ENCODE measurements around the gene TMEM222. TPM values are rescaled to one million over a fixed set of nuclear protein-coding genes. Genes with fewer than 3 reads are reported as not detected.

Gene TMEM222
- total and polyA plus RNA-seq, 8 donors, result 11.9 to 37.0 (median 17.5) TPM

DNA sequence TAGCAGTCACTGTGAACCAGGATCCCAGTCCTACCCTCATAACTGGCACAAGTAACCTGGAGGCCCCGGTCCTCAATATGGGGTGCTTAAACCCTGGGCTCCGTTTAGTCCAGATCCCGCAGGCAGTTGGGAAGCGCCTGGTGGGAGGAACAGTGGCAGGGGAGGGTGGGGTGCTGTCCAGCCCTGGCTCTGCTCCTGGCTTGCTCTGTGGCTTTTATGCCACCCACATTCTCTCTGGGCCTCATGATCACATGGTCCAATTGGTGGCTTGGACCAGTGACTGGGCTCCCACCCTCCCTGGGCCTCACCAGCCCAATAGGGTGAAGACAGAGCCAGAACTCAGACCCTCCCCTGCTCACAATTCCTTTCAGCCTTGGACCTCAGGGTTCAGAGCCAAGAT, 58.3 kb downstream of the TMEM222 start:
- DNase-seq, result peak in 1 of 6 donors; percentile 13
- ATAC-seq, result no peak

DNA sequence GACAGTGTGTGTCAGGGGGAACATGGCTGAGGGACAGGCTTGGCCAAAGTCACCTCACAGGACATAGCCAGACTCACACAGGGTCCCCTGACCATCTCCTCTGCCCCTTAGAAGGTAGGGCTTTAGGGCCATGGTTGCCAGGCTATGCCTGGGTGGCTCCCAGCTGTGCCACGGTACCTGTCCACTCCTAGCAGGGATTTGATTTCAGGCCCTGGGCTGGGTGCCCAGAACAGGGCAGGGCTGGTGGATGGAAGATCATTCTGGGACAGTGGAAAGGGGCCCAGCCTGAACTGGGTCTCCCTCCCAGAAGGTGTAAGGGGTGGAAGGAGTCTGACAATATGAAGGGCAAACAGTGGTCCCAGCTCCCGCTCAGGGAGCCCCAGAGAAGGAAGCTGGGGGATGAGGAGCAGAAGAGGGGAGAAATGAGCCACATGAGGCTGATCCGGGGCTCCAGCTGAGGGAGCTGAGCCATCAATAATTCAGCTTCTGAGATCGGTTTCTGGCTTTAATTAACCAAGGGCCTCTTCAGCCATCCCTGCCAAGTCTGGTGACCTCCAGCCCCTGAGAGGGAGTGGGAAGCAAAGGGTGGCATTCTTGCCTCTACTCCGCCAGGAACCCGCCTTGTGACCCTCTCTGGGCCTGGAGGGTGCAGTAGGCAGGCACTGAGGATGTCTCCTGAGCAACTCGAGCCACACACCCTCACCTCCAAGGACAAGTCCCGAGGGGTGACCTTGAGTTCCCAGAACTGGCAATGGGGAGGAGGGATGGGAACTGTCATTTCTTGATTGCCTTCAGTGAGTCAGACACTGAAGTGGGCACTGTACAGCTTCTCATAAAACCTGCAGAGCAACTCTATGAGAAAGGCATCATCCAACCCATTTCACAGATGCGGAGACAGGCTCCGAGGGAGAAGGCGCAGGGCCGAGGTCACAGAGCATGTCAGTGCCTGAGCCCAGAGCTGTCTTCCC, 59.1 kb downstream of the TMEM222 start:
- Histone ChIP-seq H3K9me3 (no peaks in the 10 kb centered on the region), H3K36me3 (no peaks in the 10 kb centered on the region), H3K27ac (no peak overlapping the region), H3K4me3 (no peak overlapping the region), H3K4me1 (no peaks in the 10 kb centered on the region), H3K27me3 (no peaks in the 10 kb centered on the region)
- intact Hi-C loops (cut with DNase I), result loop anchor here in 1 of 3 donors (10.0 kb wide), 1 partner anchor 46 kb away; no protein-coding TSS in a partner anchor
- 67 to 70% methylated on average over 12 of the region's 12 CpGs for WGBS, 2 donors
- ATAC-seq (no peak), FAIRE-seq (no peak), DNase-seq (peak in 1 of 6 donors; percentile 29)
- TF ChIP-seq CTCF (IDR thresholded peaks at IDR 0.05), result no peak

More for the DNA sequence above, 58.3 kb downstream of the TMEM222 start:
- Histone ChIP-seq H3K27me3 (no peaks in the 10 kb centered on the region), H3K36me3 (no peaks in the 10 kb centered on the region), H3K27ac (no peak overlapping the region), H3K9me3 (no peaks in the 10 kb centered on the region), H3K4me3 (no peak overlapping the region), H3K4me1 (no peaks in the 10 kb centered on the region)
- WGBS, 2 donors, result 90 to 94% methylated on average over 4 of the region's 4 CpGs
- no peak for FAIRE-seq
- intact Hi-C loops (cut with DNase I), result loop anchor here in 1 of 3 donors (10.0 kb wide), 1 partner anchor 45 kb away; no protein-coding TSS in a partner anchor
- TF ChIP-seq CTCF (IDR thresholded peaks at IDR 0.05), result no peak

GRCh38 chr1:27381969-27382762, 60.2 kb downstream of the TMEM222 start:
- no peak for ATAC-seq
- FAIRE-seq, result no peak
- Histone ChIP-seq H3K27me3 (no peaks in the 10 kb centered on the region), H3K27ac (no peak overlapping the region), H3K36me3 (no peaks in the 10 kb centered on the region), H3K4me1 (no peaks in the 10 kb centered on the region), H3K4me3 (no peak overlapping the region), H3K9me3 (no peaks in the 10 kb centered on the region)
- intact Hi-C loops (cut with DNase I), result loop anchor here in 1 of 3 donors (10.0 kb wide), 1 partner anchor 47 kb away; no protein-coding TSS in a partner anchor
- no peak for TF ChIP-seq CTCF (IDR thresholded peaks at IDR 0.05)
- peak in 2 of 6 donors; percentile 28 to 64 for DNase-seq
- 80% methylated on average over 17 to 18 of the region's 18 CpGs for WGBS, 2 donors

- intact Hi-C loops (cut with DNase I), result loop anchor here in 1 of 3 donors (10.0 kb wide), 1 partner anchor 48 kb away; no protein-coding TSS in a partner anchor
- no peaks in the 10 kb centered on the region for H3K4me1 ChIP-seq
- peak within 1 kb of the TSS in 2 of 4 donors; percentile 34 to 50 for H3K4me3 ChIP-seq
- TF ChIP-seq CTCF (IDR thresholded peaks at IDR 0.05), result no peak
- DNase-seq, result peak; percentile 72 to 96 (median 88)
- ATAC-seq, result peak; percentile 94 to 99 (median 97)
- no peaks in the 10 kb centered on the region for H3K27me3 ChIP-seq
- no peak within 1 kb of the TSS for H3K27ac ChIP-seq
- H3K36me3 ChIP-seq, result no peaks in the 10 kb centered on the region
- no peak for FAIRE-seq
- no peaks in the 10 kb centered on the region for H3K9me3 ChIP-seq
- WGBS, 2 donors, result 10 to 12% methylated on average over 37 to 43 of the region's 43 CpGs
Observed at GRCh38 chr1:27383039-27383605, 61.2 kb downstream of the TMEM222 start, which contains the start of gene CD164L2. Gene CD164L2 (minus strand): TSS chr1:27383333. CDS start chr1:27383239, 94 bp downstream.
